Measurements from ENCODE around the gene ABCD4.
"Not testable (repeated sequence)": the region's sequence is repeated elsewhere in the genome, so short reads cannot be mapped to it uniquely, and the experiment has no call there.

DNA sequence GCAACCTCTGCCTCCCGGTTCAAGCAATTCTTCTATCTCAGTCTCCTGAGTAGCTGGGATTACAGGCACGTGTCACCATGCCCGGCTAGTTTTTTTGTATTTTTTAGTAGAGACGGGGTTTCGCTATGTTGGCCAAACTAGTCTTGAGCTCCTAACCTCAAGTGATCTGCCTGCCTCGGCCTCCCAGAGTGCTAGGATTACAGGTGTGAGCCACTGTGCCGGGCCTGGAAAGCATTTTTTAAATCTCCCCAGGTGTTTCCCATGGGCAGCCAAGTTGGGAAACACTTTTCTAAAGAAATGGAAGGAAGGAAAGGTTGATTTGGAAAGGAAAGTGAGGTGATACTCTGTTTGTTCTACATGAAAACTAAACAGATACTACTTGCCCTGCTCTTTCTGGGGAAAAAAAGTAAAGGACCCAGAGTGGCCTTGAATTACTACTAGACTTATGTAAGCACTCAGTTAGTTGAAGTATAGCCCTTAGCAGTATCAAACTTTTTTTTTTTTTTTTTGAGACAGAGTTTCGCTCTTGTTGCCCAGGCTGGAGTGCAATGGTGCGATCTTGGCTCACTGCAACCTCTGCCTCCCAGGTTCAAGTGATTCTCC lies 27.3 kb upstream of the ABCD4 start:
- not testable (repeated sequence) for TF ChIP-seq POLR2A, CTCF (IDR thresholded peaks at IDR 0.05)
